C1 segment of cervical spinal cord (tissue), 14 donors: ENCODE measurements around the gene PPM1H.
"Not testable (repeated sequence)": the region's sequence is repeated elsewhere in the genome, so short reads cannot be mapped to it uniquely, and the experiment has no call there.

Source experiments
- DNase-seq, 14 donors: peaks; one replicate each; lab custom pipeline; 2025; lab: John Stamatoyannopoulos, UW

PPM1H gene

DNA sequence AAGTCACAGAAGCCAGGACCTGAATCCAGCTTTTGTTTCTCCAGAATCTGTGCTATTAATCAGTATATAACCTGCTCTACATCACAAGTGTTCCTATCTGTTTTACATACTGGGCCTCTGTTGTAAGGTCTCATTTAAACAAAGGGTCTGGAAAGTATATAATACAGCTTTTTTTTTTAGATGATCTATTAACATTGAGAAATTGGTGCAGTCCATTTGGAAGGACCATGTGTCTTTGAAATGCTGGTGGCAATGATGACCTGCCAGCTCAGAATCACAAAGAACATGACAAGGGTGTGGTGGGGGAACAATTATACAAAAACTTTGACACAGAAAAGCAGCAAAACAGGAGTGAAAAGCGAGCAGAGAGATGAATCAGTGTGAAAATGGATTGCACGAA, 164.6 kb downstream of the PPM1H start:
- no peak for DNase-seq

DNA sequence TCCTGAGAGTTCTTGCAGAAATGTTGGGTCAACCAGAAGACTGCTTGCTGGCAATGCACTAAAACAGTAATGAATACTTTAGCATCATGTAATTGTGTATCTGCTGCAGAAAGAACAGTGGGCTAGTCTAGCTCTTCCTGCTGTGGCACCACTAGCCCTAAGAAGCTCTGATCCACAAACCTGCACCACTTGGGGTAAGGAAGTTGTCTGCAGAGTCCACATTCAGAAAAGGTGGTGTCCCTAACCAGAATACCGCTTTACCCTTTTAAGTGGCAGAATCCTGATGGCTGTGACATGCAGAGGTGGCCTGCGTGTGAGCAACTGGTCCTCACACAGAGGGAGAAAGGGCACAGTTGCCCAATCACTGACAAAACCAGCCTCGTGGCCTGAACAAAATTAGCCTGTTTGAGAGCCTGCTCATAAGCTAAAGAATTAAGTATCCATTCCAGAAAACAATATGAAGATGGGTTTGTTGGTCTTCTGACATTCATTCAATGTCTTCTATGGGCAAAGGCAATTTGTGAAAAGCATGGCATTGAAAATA, 165.8 kb downstream of the PPM1H start:
- DNase-seq: no peak

DNA sequence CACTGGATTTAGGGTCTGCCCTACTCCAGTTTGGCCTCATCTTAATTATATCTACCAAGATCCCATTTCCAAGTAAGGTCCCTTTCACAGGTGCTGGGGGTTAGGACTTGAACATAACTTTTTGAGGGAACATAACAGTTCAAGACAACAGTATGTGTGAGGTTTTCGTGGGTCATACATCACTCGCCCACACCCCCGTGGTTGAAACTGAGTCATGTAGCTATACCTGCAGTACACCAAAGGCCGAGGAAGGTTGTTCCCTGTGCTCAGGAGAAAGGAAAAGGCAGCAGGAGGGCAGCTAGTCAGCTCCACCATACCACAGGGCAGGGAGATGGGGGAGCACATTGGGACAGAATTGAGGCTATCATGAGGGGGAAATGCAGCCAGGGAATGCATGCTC, 167.0 kb downstream of the PPM1H start:
- DNase-seq: no peak

DNA sequence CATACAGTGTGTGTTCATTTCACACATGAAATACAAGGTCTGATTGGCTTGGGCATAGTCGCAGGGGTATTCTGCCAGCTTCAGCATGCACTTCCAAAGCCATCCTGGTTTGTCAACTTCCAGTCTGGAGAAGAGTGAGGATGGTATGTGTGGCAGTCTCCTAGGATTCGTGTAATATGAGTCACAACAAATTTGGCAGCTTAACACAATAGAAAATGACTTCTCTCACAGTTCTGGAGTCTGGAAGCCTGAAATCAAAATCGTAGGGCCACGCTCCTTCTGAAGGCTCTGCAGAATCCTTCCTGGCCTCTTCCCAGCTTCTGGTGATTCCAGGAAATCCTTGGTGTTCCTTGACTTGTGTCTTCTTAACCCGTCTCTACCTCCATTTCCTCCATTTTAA, 167.5 kb downstream of the PPM1H start:
- no peak for DNase-seq

DNA sequence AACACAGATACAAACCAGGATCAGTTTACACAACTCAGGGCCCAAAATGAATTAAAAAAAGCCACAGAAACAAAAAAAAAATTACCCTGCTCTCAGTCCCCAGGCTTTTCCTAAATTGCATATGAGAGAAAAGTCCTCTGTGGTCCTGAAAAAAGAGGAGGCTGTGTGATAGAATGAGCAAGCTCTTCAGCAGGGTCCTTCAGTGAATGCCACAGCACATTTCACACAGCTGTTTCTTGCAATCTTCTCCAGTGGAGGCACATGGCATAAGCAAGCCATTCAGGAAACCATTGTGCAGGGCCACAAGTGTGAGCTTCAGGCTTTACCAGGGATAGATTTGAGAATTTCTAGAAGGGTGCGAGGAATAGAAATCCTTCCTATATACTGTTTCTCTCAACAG, 168.5 kb downstream of the PPM1H start:
- no peak for DNase-seq

DNA sequence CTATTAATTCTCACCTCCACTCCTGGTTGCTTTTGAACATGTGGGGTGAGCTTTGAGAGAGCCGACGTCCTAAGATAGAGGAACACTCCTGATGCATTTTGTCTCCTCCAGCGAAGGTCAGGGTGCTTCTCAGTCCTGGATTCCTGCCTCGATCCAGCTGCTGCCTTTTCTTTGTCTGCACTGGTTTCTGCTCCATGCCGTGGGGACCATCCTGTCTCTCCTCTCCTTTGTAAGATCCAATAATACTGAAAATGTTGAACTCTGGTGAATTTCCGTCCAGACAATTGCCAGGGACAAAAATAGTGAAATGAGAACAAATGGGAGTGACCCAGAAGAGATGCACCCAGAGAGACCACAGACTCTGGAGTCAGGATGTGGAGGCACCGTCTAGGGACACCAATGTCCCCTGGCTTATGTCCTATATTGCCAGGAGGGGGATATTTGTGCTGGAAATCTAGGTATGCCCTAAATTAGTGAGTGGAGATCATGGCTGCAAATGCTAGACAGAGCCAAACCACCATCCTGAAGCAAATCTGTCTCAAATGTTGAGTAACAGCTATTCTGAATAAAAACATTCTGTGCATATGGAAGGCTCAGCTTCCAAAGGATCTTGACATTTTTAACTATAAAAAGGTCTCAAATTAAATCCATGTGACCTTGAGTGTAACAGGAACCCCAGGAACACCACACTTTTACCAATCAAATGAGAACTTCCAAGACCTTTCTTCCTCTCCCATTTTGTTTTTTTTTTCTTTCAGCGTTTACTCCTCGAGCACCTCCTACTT, 170.9 kb downstream of the PPM1H start:
- no peak for DNase-seq

DNA sequence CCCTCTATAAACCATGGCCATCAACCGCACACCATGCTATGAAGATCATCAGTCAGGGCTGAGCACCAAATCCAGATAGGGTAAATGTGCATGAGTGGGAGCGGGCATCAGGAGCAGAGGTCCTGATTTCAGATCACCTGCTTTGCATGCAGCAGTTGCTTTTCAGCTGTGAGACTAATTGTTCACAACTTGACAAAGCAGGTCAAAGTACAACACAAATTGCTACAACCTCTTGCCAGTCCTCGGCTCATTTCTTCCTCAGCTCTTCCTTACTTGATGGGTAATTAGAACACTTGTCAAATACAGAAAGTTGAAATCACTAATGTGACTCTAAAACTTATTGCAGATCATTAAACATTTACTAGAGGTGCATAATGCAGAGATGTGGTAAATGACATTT, 171.6 kb downstream of the PPM1H start:
- DNase-seq: no peak

DNA sequence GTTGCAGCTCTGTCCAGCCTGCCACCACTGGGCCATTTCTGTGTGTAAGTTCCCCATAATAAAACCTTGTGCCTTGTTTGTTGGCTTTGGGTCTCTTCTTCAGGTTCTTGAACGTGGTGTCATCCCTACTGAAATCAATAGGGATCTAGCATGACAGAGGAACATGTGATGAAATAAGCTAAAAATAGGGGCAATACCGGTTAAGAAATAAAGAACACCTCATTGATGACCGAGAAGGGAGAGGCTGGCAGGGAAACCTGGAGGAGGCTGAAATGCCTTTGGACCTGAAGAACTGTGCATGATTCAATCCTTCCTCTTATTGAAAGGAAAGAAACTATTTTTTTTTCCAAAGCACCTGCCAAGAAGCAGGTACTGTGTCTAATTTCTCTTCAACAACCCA, 172.3 kb downstream of the PPM1H start:
- no peak for DNase-seq

DNA sequence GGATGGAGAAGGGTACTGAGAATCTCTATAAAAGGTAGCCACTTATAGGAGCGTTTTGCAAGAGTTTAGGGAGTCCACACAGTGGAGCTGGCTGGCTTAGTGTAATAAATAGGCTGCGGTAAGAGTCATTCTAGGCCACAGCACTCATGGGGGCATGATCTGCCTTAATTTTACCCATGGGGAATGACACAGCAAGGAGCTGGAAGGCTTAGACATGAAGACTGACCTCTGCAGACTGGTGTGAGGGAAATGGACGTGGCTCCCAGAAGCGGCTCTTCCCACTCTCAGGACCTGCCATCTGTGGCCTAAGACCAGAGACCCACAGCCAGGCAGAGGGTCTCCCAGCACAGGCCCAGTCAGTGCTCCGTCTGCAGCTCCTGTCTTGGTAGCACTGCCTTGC, 173.3 kb downstream of the PPM1H start:
- no peak for DNase-seq

DNA sequence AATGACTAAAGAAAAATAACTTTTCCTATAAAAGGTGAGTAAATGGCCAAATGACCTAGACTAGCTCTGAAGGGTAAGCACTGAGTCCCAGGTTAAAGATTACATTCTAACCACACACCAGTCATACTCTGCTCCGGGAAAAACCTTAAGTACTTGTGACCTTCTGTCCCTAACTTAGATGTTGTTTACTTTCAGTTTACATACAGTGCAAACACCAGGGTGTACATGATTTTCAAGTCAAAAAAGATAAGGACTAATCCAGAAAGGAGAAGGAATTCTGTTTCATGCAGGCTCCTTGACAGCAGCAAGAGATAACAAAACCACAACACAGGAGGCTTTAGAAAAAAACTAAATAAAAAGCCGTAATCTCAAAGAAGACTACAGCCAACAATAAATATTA, 174.2 kb downstream of the PPM1H start:
- no peak for DNase-seq

DNA sequence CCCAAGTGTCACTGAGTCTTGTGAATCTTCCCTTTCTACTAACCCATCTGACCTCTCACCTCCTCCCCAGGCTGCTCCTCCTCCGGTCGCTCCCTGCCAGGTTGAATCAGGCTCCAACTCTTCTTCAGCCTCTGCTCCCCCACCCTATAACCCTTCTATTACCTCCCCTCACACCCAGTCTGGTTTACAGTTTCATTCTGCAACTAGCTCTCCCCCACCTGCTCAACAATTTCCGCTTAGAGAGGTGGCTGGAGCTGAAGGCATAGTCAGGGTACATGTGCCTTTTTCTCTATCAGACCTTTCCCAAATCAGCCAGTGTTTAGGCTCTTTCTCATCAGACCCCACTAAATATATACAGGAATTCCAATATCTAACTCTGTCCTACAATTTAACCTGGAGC, 174.6 kb downstream of the PPM1H start:
- not testable (repeated sequence) for DNase-seq

DNA sequence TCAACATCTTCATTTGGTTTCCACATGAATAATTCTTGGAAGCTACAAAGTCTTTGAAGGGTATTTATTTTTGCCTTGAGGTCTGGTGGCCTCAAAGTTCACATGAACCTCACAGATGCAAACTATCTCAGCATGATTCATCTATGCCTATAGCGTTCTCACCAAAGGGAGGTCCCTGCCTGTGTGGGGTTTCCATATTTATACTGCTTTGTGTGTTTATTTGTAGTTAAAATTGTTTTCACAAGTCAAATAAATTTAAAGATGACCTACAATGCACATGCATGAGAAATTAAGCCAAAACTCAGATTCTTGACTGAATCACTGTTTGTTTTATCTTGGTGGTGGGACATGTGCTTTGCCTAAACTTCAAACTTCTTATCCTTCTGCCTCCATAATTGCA, 176.7 kb downstream of the PPM1H start:
- DNase-seq: no peak

DNA sequence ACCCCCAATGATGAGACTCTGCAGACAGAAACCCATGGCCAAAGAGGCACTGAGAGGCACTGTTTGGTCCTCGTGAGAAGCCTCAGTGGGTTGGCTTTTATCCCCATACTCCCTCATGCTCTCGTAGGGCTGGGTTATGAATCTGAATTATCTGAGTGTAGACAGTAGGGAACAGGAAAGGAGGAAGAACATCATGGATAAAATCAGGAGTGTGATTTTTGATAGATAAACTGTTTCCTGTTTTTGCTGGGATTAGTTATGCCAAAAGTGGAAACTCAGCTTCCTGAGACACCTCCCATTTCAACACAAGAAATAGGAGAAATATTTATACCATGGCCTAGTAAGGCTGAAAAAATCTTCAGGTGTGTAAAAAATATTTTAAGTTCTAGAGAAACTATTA, 177.9 kb downstream of the PPM1H start:
- no peak for DNase-seq

DNA sequence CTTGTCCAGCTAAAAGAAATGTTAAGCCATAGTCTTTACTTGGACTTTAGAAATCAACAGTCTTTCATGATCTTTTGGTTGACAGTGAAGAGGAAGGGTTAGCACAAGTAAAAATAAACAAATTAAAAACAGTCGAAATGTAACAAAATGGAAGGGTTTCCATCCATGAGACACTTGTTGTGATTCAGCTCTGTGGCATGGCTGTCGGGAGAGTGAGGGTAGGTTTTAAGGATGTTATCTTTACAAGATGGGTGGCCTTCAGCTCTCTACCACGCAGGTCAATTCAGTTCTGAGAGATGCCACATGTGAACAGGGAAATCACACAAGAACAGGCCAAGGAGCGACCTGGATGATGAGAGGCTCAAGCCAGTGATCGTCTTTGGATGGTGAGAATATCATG, 180.2 kb downstream of the PPM1H start:
- no peak for DNase-seq

DNA sequence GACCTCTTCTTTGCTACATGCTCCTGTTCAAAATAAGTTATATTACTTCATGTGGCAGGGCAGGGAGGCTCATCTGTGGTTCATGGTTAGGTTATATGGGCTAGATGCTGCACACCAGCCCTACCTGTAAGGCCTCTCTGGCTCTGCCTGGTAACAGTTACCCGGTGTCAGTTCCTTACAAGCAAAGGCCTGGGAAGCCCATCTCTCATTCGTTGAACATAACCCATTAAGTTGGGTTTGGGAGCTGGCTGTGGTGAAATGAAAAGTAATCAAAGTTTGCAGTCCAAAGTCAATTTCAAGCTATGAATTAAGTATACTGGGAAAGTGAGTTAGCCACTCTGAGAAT, 183.2 kb downstream of the PPM1H start:
- no peak for DNase-seq

DNA sequence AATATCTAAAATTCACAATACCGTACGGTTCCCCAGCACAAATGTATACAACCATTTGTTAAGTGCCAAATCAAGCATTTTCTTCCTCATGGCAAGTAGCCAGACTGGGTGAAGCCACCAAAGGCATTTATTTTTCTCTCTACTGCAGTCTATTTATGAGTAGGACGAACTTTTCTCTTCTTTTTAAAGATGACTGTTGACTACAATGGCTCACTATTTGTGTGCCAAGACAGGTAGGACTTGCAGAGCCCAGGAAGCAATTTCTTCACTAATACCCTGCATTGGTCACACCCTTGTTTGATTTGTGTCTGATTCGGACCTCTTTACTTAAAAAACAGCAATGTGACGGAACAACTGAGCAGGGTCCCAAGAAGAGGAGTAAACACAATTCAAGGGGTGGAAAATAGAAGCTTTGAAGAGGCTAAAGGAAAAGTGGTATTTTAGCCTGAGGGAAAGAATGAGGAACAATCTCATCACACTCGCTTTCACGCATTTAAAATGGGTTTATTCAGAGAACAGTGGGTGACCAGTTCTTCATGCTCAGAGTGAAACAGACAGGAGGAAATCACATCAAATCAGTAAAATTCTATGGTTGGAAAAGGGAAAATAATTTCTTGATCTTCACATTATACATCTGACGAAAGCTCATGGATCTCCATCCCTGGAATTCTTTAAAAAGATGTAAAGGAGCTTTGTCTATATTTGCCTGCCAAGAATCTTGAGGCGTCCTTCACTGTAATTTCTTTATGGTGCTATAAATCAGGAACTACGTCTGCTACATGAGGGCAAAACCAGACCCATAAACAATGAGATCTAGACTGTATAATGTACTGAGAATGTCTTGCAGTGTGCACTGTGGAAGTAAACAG, 183.8 kb downstream of the PPM1H start:
- DNase-seq: no peak

DNA sequence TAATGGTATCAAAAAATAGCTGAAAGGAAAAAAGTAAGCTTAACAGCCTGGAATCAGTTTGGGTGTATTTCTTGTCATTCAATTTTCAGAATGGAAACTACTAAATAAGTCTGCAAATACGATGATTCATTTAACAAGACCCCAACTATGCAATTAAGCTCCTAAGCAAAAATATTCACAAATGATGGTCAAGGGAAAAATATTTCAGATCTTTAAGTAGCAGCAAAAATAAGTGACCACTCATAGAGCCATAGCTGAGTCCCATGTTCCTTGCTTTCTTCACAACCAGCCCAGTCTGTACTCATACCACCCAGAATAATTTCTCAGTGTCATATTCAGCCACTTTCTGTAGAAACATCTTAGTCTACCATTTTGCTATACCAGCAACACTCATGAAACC, 185.4 kb downstream of the PPM1H start:
- no peak for DNase-seq

DNA sequence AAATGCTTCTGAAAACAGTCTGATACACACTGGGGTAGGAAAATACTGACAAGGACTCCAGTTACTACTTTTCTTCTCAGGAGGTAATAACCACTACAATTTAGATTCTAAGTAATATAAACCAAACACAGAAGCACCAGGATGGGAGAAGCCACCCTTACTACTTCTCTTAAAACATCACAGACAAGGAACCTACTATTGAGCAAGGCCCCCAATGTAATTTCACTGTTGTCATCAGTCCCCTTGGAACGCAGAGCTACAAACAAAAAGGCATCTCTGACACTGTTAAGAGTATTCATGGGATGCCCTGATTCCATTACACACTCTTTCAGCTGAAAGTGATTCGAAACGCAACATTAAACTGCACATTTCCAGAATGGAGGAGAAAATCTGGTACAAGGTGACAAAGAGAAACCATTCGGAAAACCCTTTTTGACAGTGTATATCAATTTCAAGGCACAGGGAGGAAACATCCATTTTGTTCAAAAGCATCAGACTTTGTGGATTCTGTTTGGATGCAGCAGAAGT, 185.9 kb downstream of the PPM1H start:
- no peak for DNase-seq

DNA sequence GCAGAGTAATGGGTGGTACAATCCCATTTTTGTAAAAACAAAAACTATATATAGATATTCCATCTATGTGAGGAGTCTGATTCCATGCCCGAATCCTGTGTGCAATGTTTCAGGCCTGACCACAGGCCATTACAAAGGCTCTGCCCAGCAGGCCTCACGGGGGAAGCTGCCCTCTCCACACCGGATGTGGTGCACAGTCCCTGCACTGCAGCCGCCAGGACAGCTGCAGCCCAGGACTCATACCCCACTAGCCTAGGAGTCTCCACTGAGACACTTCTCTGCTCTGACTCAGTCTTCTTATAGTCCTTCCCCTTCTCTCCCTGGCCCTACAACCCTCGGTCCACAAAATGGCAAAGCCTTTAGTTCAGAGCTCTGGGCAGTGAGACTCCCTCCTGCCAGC, 190.4 kb downstream of the PPM1H start:
- peak in 1 of 14 donors; percentile 14 for DNase-seq

DNA sequence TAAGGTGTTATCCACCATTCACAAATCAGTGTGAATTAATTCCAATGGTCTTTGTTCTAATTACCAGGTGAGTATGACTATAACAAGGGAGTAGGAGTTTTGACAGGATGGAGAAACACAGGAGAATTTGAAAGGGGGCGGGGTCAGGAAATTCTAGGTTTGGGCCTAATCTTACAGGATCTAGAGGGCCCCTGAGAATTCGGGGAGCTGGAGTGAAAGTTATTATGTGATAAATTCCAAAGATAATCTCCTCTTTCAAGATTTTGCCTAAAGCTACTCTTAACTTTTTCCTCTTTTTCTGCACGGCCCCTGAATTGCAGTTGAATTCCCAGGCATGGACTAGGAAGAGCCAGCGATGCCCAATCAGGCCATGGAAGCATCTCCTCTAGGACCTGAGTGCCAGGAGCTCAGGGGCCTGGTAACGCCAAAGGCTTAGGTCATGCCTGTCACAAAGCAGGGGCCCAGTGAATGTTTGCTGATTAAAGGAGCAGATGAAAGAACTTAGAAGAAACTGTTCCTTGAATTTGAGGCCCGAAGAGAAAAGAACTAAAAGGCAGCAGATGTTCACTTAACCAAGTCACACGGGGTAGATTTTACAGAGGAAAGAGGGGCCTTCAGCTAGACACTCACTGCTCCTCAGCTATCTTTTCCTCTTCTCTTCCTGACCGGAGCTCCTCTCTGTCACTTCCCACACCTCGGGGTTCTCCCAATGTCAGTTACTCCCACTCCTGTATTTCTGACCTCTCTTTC, 195.5 kb downstream of the PPM1H start:
- no peak for DNase-seq

DNA sequence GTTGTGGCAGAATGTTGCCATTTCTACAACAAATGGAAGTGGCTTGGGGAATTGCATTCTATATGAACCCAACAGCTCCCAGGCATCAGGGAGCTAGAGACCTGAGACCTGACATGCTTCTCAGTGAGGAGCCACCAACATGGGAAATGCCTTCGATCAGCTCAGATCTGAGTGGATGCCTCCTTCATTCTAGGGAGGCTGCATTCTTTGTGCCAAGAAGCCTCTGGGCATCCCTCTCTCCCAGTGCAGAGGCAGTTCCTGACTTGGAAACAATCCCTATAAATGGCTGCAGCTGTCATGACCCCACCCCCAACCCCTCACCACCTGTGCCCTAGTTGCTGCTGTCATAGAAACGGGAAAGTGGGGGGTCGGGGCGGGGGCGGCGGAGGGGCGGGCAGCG, 196.3 kb downstream of the PPM1H start:
- DNase-seq: no peak

DNA sequence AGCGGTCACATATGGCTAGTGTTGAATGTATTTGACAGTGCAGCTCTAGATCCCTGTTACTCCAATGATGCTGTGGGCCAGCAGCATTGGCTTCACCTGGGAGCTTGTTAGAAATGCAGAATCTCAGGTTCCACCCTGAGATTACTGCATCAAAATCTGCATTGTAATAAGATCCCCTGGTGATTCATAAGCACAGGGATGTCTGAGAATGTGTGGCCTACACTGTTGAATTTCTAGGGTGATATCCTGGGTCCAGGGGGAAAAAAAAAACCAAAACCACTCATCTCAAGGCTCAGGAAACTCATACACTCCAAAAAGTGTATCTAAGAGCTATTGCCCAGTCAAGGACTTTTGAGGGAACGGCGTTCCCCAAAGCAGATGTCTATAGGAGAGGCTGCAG, 196.8 kb downstream of the PPM1H start:
- DNase-seq: no peak
